Activated CD4-positive, alpha-beta T cell treated with anti-CD3 and anti-CD28 coated beads, Interleukin-2, amount 50 U/mL, for 16 hours (primary cell): Measurements from ENCODE around the gene TMEFF2.
A peak's percentile ranks its signal among the peaks of the same experiment; 100 is the strongest.
"Not testable (repeated sequence)": the region's sequence is repeated elsewhere in the genome, so short reads cannot be mapped to it uniquely, and the experiment has no call there.

ENCODE experiments used
- DNase-seq: peaks from one replicate; pipeline ENCODE4 v3.0.0-alpha.2; 2020

TMEFF2 gene

GRCh38 chr2:192166946-192167345, 27.8 kb downstream of the TMEFF2 start:
- DNase-seq: no peak

- no peak for DNase-seq
Observed at GRCh38 chr2:192165842-192166241, 28.9 kb downstream of the TMEFF2 start.

- peak; percentile 69 for DNase-seq
Observed at GRCh38 chr2:192162392-192163042, 32.2 kb downstream of the TMEFF2 start.

- DNase-seq: no peak
Observed at GRCh38 chr2:192161656-192162290, 33.0 kb downstream of the TMEFF2 start.

- no peak for DNase-seq
Observed at GRCh38 chr2:192159736-192160135, 35.0 kb downstream of the TMEFF2 start.

- peak; percentile 21 for DNase-seq
Observed at GRCh38 chr2:192159208-192159607, 35.5 kb downstream of the TMEFF2 start.

GRCh38 chr2:192157776-192158175, 37.0 kb downstream of the TMEFF2 start:
- no peak for DNase-seq

- DNase-seq: no peak
Observed at GRCh38 chr2:192155511-192156118, 39.1 kb downstream of the TMEFF2 start.

- DNase-seq: no peak
Observed at GRCh38 chr2:192153561-192153960, 41.2 kb downstream of the TMEFF2 start.

- DNase-seq: no peak
Observed at GRCh38 chr2:192151853-192152252, 42.9 kb downstream of the TMEFF2 start.

- no peak for DNase-seq
Observed at GRCh38 chr2:192150166-192150565, 44.6 kb downstream of the TMEFF2 start.

GRCh38 chr2:192148620-192149321, 46.0 kb downstream of the TMEFF2 start:
- no peak for DNase-seq

- no peak for DNase-seq
Observed at GRCh38 chr2:192148241-192148619, 46.5 kb downstream of the TMEFF2 start.

GRCh38 chr2:192146069-192147015, 48.4 kb downstream of the TMEFF2 start:
- peak; percentile 24 for DNase-seq

GRCh38 chr2:192145496-192145895, 49.2 kb downstream of the TMEFF2 start:
- no peak for DNase-seq

GRCh38 chr2:192140236-192140839, 54.4 kb downstream of the TMEFF2 start:
- DNase-seq: no peak

GRCh38 chr2:192139813-192140212, 54.9 kb downstream of the TMEFF2 start:
- no peak for DNase-seq

GRCh38 chr2:192137451-192137850, 57.3 kb downstream of the TMEFF2 start:
- no peak for DNase-seq

- DNase-seq: not testable (repeated sequence)
Observed at GRCh38 chr2:192132604-192133003, 62.1 kb downstream of the TMEFF2 start.

- DNase-seq: not testable (repeated sequence)
Observed at GRCh38 chr2:192130312-192130711, 64.4 kb downstream of the TMEFF2 start.

GRCh38 chr2:192128655-192129054, 66.1 kb downstream of the TMEFF2 start:
- no peak for DNase-seq

GRCh38 chr2:192127434-192127833, 67.3 kb downstream of the TMEFF2 start:
- DNase-seq: no peak
